ENCODE data around the gene PPP1R18.

PPP1R18 gene

GRCh38 chr6:30689022-30689865 lies 2.8 kb upstream of the PPP1R18 start:
- DNase-seq (ENCODE audit: low read depth): no peak

- no peak for DNase-seq (ENCODE audit: low read depth)
Measured at GRCh38 chr6:30688569-30688968, 2.1 kb upstream of the PPP1R18 start.

- no peak for DNase-seq (ENCODE audit: low read depth)
Measured at GRCh38 chr6:30687659-30688431, 1.4 kb upstream of the PPP1R18 start.

GRCh38 chr6:30686908-30687658 lies 638 bp upstream of the PPP1R18 start:
- peak; percentile 61 for DNase-seq (ENCODE audit: low read depth)

GRCh38 chr6:30685157-30686008 lies 1.1 kb downstream of the PPP1R18 start:
- DNase-seq (ENCODE audit: low read depth): no peak

- DNase-seq (ENCODE audit: low read depth): no peak
Measured at GRCh38 chr6:30684386-30685156, 1.9 kb downstream of the PPP1R18 start.

GRCh38 chr6:30683980-30684338 lies 2.5 kb downstream of the PPP1R18 start:
- no peak for DNase-seq (ENCODE audit: low read depth)

- DNase-seq (ENCODE audit: low read depth): no peak
Measured at GRCh38 chr6:30683183-30683979, 3.1 kb downstream of the PPP1R18 start.

GRCh38 chr6:30682143-30683117 lies 4.0 kb downstream of the PPP1R18 start:
- peak; percentile 59 for DNase-seq (ENCODE audit: low read depth)

GRCh38 chr6:30681766-30682142 lies 4.7 kb downstream of the PPP1R18 start:
- DNase-seq (ENCODE audit: low read depth): no peak

GRCh38 chr6:30679765-30680535 lies 6.5 kb downstream of the PPP1R18 start:
- no peak for DNase-seq (ENCODE audit: low read depth)

GRCh38 chr6:30678964-30679726 lies 7.3 kb downstream of the PPP1R18 start:
- peak; percentile 88 for DNase-seq (ENCODE audit: low read depth)

- DNase-seq (ENCODE audit: low read depth): no peak
Measured at GRCh38 chr6:30676660-30677285, 9.7 kb downstream of the PPP1R18 start.

GRCh38 chr6:30672445-30673253 lies 13.8 kb downstream of the PPP1R18 start, which contains the start of gene DHX16:
TSS of gene DHX16 (minus strand) at chr6:30673006. CDS start at chr6:30672841, 165 bp downstream.
- DNase-seq (ENCODE audit: low read depth): peak; percentile 67

- DNase-seq (ENCODE audit: low read depth): no peak
Measured at GRCh38 chr6:30670760-30671527, 15.5 kb downstream of the PPP1R18 start.
